ENCODE results near the gene LRRC4C.

Gene LRRC4C

GRCh38 chr11:40998920-40999319 lies 460.5 kb downstream of the LRRC4C start:
- TF ChIP-seq NFIC (IDR thresholded peaks at IDR 0.05), result no peak

GRCh38 chr11:40987776-40988435 lies 471.5 kb downstream of the LRRC4C start:
- TF ChIP-seq TEAD4 (IDR thresholded peaks at IDR 0.05), result no peak
- TF ChIP-seq MAX (IDR thresholded peaks at IDR 0.05), result no peak
- TF ChIP-seq TCF12 (IDR thresholded peaks at IDR 0.05; ENCODE audit: low read depth), result no peak

DNA sequence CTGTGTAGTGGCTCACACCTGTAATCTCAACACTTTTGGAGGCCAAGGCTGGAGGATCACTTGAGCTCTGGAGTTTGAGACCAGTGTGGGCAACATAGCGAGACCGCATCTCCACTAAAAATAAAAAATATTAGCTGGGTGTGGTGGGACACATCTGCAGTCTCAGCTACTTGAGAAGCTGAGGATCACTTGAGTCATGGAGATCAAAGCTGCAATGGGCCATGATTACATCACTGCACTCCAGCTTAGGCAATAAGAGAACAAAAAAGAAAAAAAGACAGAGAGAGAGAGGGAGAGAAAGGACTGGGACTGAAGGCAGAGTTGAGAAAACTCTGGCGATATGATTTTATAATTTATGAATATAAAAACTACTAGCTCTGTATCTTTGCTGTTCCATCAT lies 473.1 kb downstream of the LRRC4C start:
- TF ChIP-seq FOXM1 (IDR thresholded peaks at IDR 0.05; ENCODE audit: borderline replicate concordance, low read depth) (no peak), EP300 (IDR thresholded peaks at IDR 0.05; ENCODE audit: borderline replicate concordance) (no peak), TAF1 (IDR thresholded peaks at IDR 0.05; ENCODE audit: low read depth) (no peak), RAD21 (IDR thresholded peaks at IDR 0.05; ENCODE audit: low read depth) (no peak), REST (IDR thresholded peaks at IDR 0.05; ENCODE audit: low read depth) (no peak), NFIC (IDR thresholded peaks at IDR 0.05) (no peak), YY1 (IDR thresholded peaks at IDR 0.05; ENCODE audit: low read depth) (no peak)

DNA sequence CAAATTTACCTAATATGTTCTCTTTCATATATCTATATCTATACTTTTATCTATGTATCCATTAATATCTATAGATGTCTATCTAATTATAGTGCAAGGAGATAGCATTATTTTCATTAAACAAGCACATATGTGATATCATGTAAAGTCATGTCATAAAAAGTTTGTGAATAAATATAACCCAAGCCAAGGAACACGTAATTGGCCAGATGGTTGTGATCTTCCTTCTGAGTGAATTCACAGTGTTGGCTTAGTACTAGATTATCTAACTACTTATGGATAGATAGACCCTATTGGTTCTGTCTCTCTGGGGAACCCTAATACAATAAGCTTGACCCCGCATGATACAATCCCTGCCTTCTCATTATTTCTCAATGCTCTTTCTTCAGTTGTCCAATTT lies 484.4 kb downstream of the LRRC4C start:
- no peak for TF ChIP-seq EP300 (IDR thresholded peaks at IDR 0.05; ENCODE audit: borderline replicate concordance)
- TF ChIP-seq CEBPB (IDR thresholded peaks at IDR 0.05), result no peak
- TF ChIP-seq ZBTB7A (IDR thresholded peaks at IDR 0.05; ENCODE audit: low read depth), result no peak
- TF ChIP-seq, protein P1, sequence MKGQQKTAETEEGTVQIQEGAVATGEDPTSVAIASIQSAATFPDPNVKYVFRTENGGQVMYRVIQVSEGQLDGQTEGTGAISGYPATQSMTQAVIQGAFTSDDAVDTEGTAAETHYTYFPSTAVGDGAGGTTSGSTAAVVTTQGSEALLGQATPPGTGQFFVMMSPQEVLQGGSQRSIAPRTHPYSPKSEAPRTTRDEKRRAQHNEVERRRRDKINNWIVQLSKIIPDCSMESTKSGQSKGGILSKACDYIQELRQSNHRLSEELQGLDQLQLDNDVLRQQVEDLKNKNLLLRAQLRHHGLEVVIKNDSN (IDR thresholded peaks at IDR 0.05), result no peak
- no peak for TF ChIP-seq YY1 (IDR thresholded peaks at IDR 0.05; ENCODE audit: low read depth)
- no peak for TF ChIP-seq CREB1 (IDR thresholded peaks at IDR 0.05; ENCODE audit: low read depth)
- TF ChIP-seq TEAD4 (IDR thresholded peaks at IDR 0.05), result no peak
- TF ChIP-seq TAF1 (IDR thresholded peaks at IDR 0.05; ENCODE audit: low read depth), result no peak
- no peak for TF ChIP-seq TCF12 (IDR thresholded peaks at IDR 0.05; ENCODE audit: low read depth)
- no peak for TF ChIP-seq NFIC (IDR thresholded peaks at IDR 0.05)
- TF ChIP-seq EGR1 (IDR thresholded peaks at IDR 0.05), result no peak
- TF ChIP-seq MAX (IDR thresholded peaks at IDR 0.05), result no peak

- TF ChIP-seq, protein P1 (IDR thresholded peaks at IDR 0.05), result no peak
- TF ChIP-seq EGR1 (IDR thresholded peaks at IDR 0.05), result no peak
- no peak for TF ChIP-seq RAD21 (IDR thresholded peaks at IDR 0.05; ENCODE audit: low read depth)
- no peak for TF ChIP-seq TCF12 (IDR thresholded peaks at IDR 0.05; ENCODE audit: low read depth)
- no peak for TF ChIP-seq MAX (IDR thresholded peaks at IDR 0.05)
- no peak for TF ChIP-seq NFIC (IDR thresholded peaks at IDR 0.05)
Observed at GRCh38 chr11:40974186-40974795, 485.2 kb downstream of the LRRC4C start.

DNA sequence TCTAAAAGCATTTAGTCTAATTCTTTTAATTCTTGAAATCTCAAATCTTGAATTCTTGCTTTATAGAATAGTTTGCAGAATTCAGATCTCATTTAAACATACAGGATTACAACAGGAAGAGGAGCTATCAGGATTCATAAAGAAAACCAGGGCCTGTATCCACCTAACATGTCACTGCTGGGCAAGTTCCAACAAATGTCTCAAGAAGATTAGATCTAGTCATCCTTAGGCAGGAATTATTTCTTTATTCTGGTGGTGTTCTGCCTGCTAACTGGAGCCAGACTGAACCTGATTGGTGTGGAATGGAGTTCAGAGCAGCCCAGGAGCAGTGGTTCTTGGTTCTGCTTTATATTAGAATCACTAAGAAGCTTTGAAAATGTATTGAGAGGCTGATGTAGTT lies 500.7 kb downstream of the LRRC4C start:
- TF ChIP-seq MAX (IDR thresholded peaks at IDR 0.05) (no peak), YY1 (IDR thresholded peaks at IDR 0.05; ENCODE audit: low read depth) (no peak), FOXM1 (IDR thresholded peaks at IDR 0.05; ENCODE audit: borderline replicate concordance, low read depth) (no peak), RAD21 (IDR thresholded peaks at IDR 0.05; ENCODE audit: low read depth) (no peak), REST (IDR thresholded peaks at IDR 0.05; ENCODE audit: low read depth) (no peak), TCF12 (IDR thresholded peaks at IDR 0.05; ENCODE audit: low read depth) (no peak), TEAD4 (IDR thresholded peaks at IDR 0.05) (no peak), EP300 (IDR thresholded peaks at IDR 0.05; ENCODE audit: borderline replicate concordance) (no peak), CREB1 (IDR thresholded peaks at IDR 0.05; ENCODE audit: low read depth) (no peak), ZBTB7A (IDR thresholded peaks at IDR 0.05; ENCODE audit: low read depth) (no peak), NFIC (IDR thresholded peaks at IDR 0.05) (no peak), TAF1 (IDR thresholded peaks at IDR 0.05; ENCODE audit: low read depth) (no peak), CEBPB (IDR thresholded peaks at IDR 0.05) (no peak), EGR1 (IDR thresholded peaks at IDR 0.05) (no peak)
- TF ChIP-seq, protein P1 (IDR thresholded peaks at IDR 0.05), result no peak
